ENCODE results near the gene ZSWIM7. TPM values are rescaled to one million over a fixed set of nuclear protein-coding genes. Genes with fewer than 3 reads are reported as not detected.

Gene ZSWIM7
- total RNA-seq, 2 experiments from 2014 or later = 19.3 to 20.0 TPM

GRCh38 chr17:16023881-16024280 lies 24.4 kb upstream of the ZSWIM7 start:
- no peaks in the 10 kb centered on the region for H3K9me3 Mint-ChIP-seq (ENCODE audit: insufficient read depth)
- POLR2A ChIA-PET = no interaction called here
- CTCF ChIA-PET = interaction anchor here (1.4 kb wide), 1 partner anchor 22 kb away, joined by 3 read pairs; no protein-coding TSS in a partner anchor
- H3K27me3 Mint-ChIP-seq (ENCODE audit: low read depth) = no peaks in the 10 kb centered on the region
- H3K27ac Mint-ChIP-seq = no peak overlapping the region
- H3K4me1 Mint-ChIP-seq (ENCODE audit: low read depth) = peaks cover 24% of the 10 kb centered on the region
- DNase-seq (no peak), ATAC-seq (no peak)
- H3K36me3 Mint-ChIP-seq (ENCODE audit: low read depth) = peaks cover 71% of the 10 kb centered on the region
- H3K4me3 Mint-ChIP-seq = no peak overlapping the region

- no peaks in the 10 kb centered on the region for H3K9me3 Mint-ChIP-seq (ENCODE audit: insufficient read depth)
- no peak overlapping the region for H3K27ac Mint-ChIP-seq
- DNase-seq (no peak), ATAC-seq (no peak)
- peaks cover 57% of the 10 kb centered on the region for H3K36me3 Mint-ChIP-seq (ENCODE audit: low read depth)
- POLR2A ChIA-PET = interaction anchor here (0.6 kb wide), 1 partner anchor 458 kb away, joined by 4 read pairs; no protein-coding TSS in a partner anchor
- peaks cover 2% of the 10 kb centered on the region for H3K4me1 Mint-ChIP-seq (ENCODE audit: low read depth)
- CTCF ChIA-PET = no interaction called here
- no peak overlapping the region for H3K4me3 Mint-ChIP-seq
- no peaks in the 10 kb centered on the region for H3K27me3 Mint-ChIP-seq (ENCODE audit: low read depth)
Measured at GRCh38 chr17:16019347-16019746, 19.8 kb upstream of the ZSWIM7 start.

GRCh38 chr17:16013943-16014407 lies 14.5 kb upstream of the ZSWIM7 start:
- POLR2A ChIA-PET = no interaction called here
- Mint-ChIP-seq H3K36me3 (ENCODE audit: low read depth) (peaks cover 51% of the 10 kb centered on the region), H3K27ac (no peak overlapping the region), H3K4me3 (no peak overlapping the region), H3K27me3 (ENCODE audit: low read depth) (no peaks in the 10 kb centered on the region), H3K4me1 (ENCODE audit: low read depth) (peaks cover 3% of the 10 kb centered on the region), H3K9me3 (ENCODE audit: insufficient read depth) (no peaks in the 10 kb centered on the region)
- no peak for DNase-seq
- ATAC-seq = no peak
- CTCF ChIA-PET = no interaction called here

- no peaks in the 10 kb centered on the region for H3K27me3 Mint-ChIP-seq (ENCODE audit: low read depth)
- H3K36me3 Mint-ChIP-seq (ENCODE audit: low read depth) = peaks cover 76% of the 10 kb centered on the region
- POLR2A ChIA-PET = no interaction called here
- CTCF ChIA-PET = no interaction called here
- no peaks in the 10 kb centered on the region for H3K9me3 Mint-ChIP-seq (ENCODE audit: insufficient read depth)
- peaks cover 13% of the 10 kb centered on the region for H3K4me1 Mint-ChIP-seq (ENCODE audit: low read depth)
- H3K4me3 Mint-ChIP-seq = no peak overlapping the region
- DNase-seq = no peak
- peak overlapping the region; percentile 14 for H3K27ac Mint-ChIP-seq
- no peak for ATAC-seq
Measured at GRCh38 chr17:16007439-16007838, 7.9 kb upstream of the ZSWIM7 start.

GRCh38 chr17:16005636-16006035 lies 6.1 kb upstream of the ZSWIM7 start:
- H3K27ac Mint-ChIP-seq = no peak overlapping the region
- POLR2A ChIA-PET = no interaction called here

GRCh38 chr17:16003841-16004240 lies 4.3 kb upstream of the ZSWIM7 start:
- Mint-ChIP-seq H3K27me3 (ENCODE audit: low read depth) (no peaks in the 10 kb centered on the region), H3K36me3 (ENCODE audit: low read depth) (peaks cover 76% of the 10 kb centered on the region), H3K4me1 (ENCODE audit: low read depth) (peaks cover 30% of the 10 kb centered on the region), H3K27ac (no peak overlapping the region), H3K4me3 (no peak overlapping the region), H3K9me3 (ENCODE audit: insufficient read depth) (no peaks in the 10 kb centered on the region)
- ATAC-seq = no peak
- no peak for DNase-seq
- CTCF ChIA-PET = interaction anchor here (0.9 to 2.8 kb wide), 2 partner anchors 59 to 349 kb away, joined by 3 to 8 read pairs; partner anchors contain the start of gene ADORA2B
- POLR2A ChIA-PET = no interaction called here

More at GRCh38 chr17:16005636-16006035, 6.1 kb upstream of the ZSWIM7 start:
- no peak for DNase-seq
- no peaks in the 10 kb centered on the region for H3K27me3 Mint-ChIP-seq (ENCODE audit: low read depth)
- ATAC-seq = no peak
- H3K9me3 Mint-ChIP-seq (ENCODE audit: insufficient read depth) = no peaks in the 10 kb centered on the region
- H3K4me1 Mint-ChIP-seq (ENCODE audit: low read depth) = peaks cover 27% of the 10 kb centered on the region
- peaks cover 83% of the 10 kb centered on the region for H3K36me3 Mint-ChIP-seq (ENCODE audit: low read depth)
- CTCF ChIA-PET = interaction anchor here (0.9 to 2.8 kb wide), 3 partner anchors 19 to 61 kb away, joined by 3 to 8 read pairs (median 6); partner anchors contain the start of gene ADORA2B
- no peak overlapping the region for H3K4me3 Mint-ChIP-seq

GRCh38 chr17:16002708-16003260 lies 3.3 kb upstream of the ZSWIM7 start:
- no peak for DNase-seq
- Mint-ChIP-seq H3K27ac (no peak overlapping the region), H3K27me3 (ENCODE audit: low read depth) (no peaks in the 10 kb centered on the region), H3K4me1 (ENCODE audit: low read depth) (peaks cover 31% of the 10 kb centered on the region), H3K9me3 (ENCODE audit: insufficient read depth) (no peaks in the 10 kb centered on the region), H3K36me3 (ENCODE audit: low read depth) (peaks cover 65% of the 10 kb centered on the region), H3K4me3 (no peak overlapping the region)
- ChIA-PET POLR2A (no interaction called here), CTCF (interaction anchor here (1.3 kb wide), 1 partner anchor 58 kb away, joined by 3 read pairs; the partner anchor contains the start of gene ADORA2B)
- no peak for ATAC-seq

GRCh38 chr17:16001226-16001897 lies 1.9 kb upstream of the ZSWIM7 start:
- CTCF ChIA-PET = interaction anchor here (0.9 to 1.5 kb wide), 4 partner anchors 22 to 173 kb away, joined by 3 to 4 read pairs (median 3); partner anchors contain the start of gene ADORA2B
- POLR2A ChIA-PET = no interaction called here
- Mint-ChIP-seq H3K4me3 (peak overlapping the region; percentile 93), H3K4me1 (ENCODE audit: low read depth) (peaks cover 32% of the 10 kb centered on the region), H3K36me3 (ENCODE audit: low read depth) (peaks cover 60% of the 10 kb centered on the region), H3K9me3 (ENCODE audit: insufficient read depth) (no peaks in the 10 kb centered on the region), H3K27ac (peak overlapping the region; percentile 96), H3K27me3 (ENCODE audit: low read depth) (no peaks in the 10 kb centered on the region)
- DNase-seq (no peak), ATAC-seq (no peak)

- H3K9me3 Mint-ChIP-seq (ENCODE audit: insufficient read depth) = no peaks in the 10 kb centered on the region
- H3K36me3 Mint-ChIP-seq (ENCODE audit: low read depth) = peaks cover 49% of the 10 kb centered on the region
- peaks cover 32% of the 10 kb centered on the region for H3K4me1 Mint-ChIP-seq (ENCODE audit: low read depth)
- no peaks in the 10 kb centered on the region for H3K27me3 Mint-ChIP-seq (ENCODE audit: low read depth)
- POLR2A ChIA-PET = interaction anchor here (0.6 to 2.4 kb wide), 6 partner anchors 9 to 210 kb away, joined by 3 to 11 read pairs (median 3); partner anchors contain the start of gene ADORA2B
- peak overlapping the region; percentile 93 for H3K4me3 Mint-ChIP-seq
- DNase-seq = peak; percentile 60
- H3K27ac Mint-ChIP-seq = peak overlapping the region; percentile 96
- CTCF ChIA-PET = interaction anchor here (1.3 to 2.9 kb wide), 5 partner anchors 13 to 172 kb away, joined by 3 to 28 read pairs (median 4); partner anchors contain the start of gene ADORA2B
- peak; percentile 40 for ATAC-seq
Measured at GRCh38 chr17:15999974-16000827, 697 bp upstream of the ZSWIM7 start.

GRCh38 chr17:15998031-15998562 lies 1.4 kb downstream of the ZSWIM7 start:
- ATAC-seq (no peak), DNase-seq (no peak)
- H3K9me3 Mint-ChIP-seq (ENCODE audit: insufficient read depth) = no peaks in the 10 kb centered on the region
- no peak overlapping the region for H3K4me3 Mint-ChIP-seq
- peaks cover 30% of the 10 kb centered on the region for H3K4me1 Mint-ChIP-seq (ENCODE audit: low read depth)
- ChIA-PET POLR2A (no interaction called here), CTCF (interaction anchor here (0.7 to 2.9 kb wide), 12 partner anchors 13 to 523 kb away, joined by 3 to 28 read pairs (median 4); partner anchors contain the start of gene ADORA2B)
- no peaks in the 10 kb centered on the region for H3K27me3 Mint-ChIP-seq (ENCODE audit: low read depth)
- H3K36me3 Mint-ChIP-seq (ENCODE audit: low read depth) = peaks cover 32% of the 10 kb centered on the region
- H3K27ac Mint-ChIP-seq = no peak overlapping the region

GRCh38 chr17:15996322-15996721 lies 3.2 kb downstream of the ZSWIM7 start:
- ChIA-PET POLR2A (interaction anchor here (0.7 kb wide), 1 partner anchor 98 kb away, joined by 3 read pairs; no protein-coding TSS in a partner anchor), CTCF (interaction anchor here (0.9 to 1.3 kb wide), 2 partner anchors 23 to 51 kb away, joined by 3 to 6 read pairs; partner anchors contain the start of gene ADORA2B)
- Mint-ChIP-seq H3K4me1 (ENCODE audit: low read depth) (peaks cover 16% of the 10 kb centered on the region), H3K27me3 (ENCODE audit: low read depth) (no peaks in the 10 kb centered on the region), H3K27ac (no peak overlapping the region), H3K4me3 (no peak overlapping the region), H3K36me3 (ENCODE audit: low read depth) (peaks cover 14% of the 10 kb centered on the region), H3K9me3 (ENCODE audit: insufficient read depth) (no peaks in the 10 kb centered on the region)
- no peak for DNase-seq
- ATAC-seq = no peak

All from activated CD8-positive, alpha-beta T cell treated with anti-CD3 and anti-CD28 coated beads, Interleukin-2, amount 10 ng/mL, durations not matched to agents 7 days and 5 days (primary cell).